Adrenal gland (tissue), 12 donors: ENCODE measurements around the gene BMP6. TPM values are rescaled to one million over a fixed set of nuclear protein-coding genes. Genes with fewer than 3 reads are reported as not detected.

Experiments
- DNase-seq, 7 donors: peaks; one replicate each; pipeline ENCODE4 v3.0.0-alpha.2; 2019 to 2020
- H3K27ac ChIP-seq, 5 donors: fragments of 200-600 bp; sonication (generic) in 4 of 5; 1 replicate in 3 of 5; 2 replicates in 2 of 5; pipeline versions ENCODE4 v1.5.1 to v1.8.0; 2016 to 2020; ENCODE audit warnings: mild to moderate bottlenecking in 1 of 5
- H3K27me3 ChIP-seq: fragments of 200-600 bp; 2 replicates; pipeline ENCODE4 v1.8.0; 2021
- H3K36me3 ChIP-seq, 2 donors: fragments of 200-600 bp; replicated peaks in 1 of 2; 1 replicate in 1 of 2; 2 replicates in 1 of 2; pipeline versions ENCODE4 v1.5.1 to v1.8.0; 2018 to 2022
- H3K4me1 ChIP-seq, 2 donors: fragments of 200-600 bp; replicated peaks in 1 of 2; 1 replicate in 1 of 2; 2 replicates in 1 of 2; pipeline versions ENCODE4 v1.5.1 to v1.8.0; 2018 to 2021
- H3K4me3 ChIP-seq, 4 donors: fragments of 200-600 bp; sonication (generic) in 3 of 4; one replicate each; pipeline ENCODE4 v1.5.1; 2016 to 2018
- H3K9me3 ChIP-seq, 3 donors: fragments of 200-600 bp; sonication (generic) in 1 of 3; replicated peaks in 1 of 3; 1 replicate in 2 of 3; 2 replicates in 1 of 3; pipeline versions ENCODE4 v1.5.1 to v1.8.0; 2016 to 2021
- POLR2A ChIP-seq, 2 donors: fragments of 450-650 bp; IDR thresholded peaks; one replicate each; pipeline ENCODE4 v1.6.1; 2017; ENCODE audit warnings: antibody characterized with exemption in 2 of 2, mild to moderate bottlenecking in 2 of 2, moderate library complexity in 1 of 2
- WGBS, 4 donors: extraction: QIAGEN DNeasy Blood & Tissue Kit in 2 of 4; methylation state at CpG; one replicate each; pipeline versions ENCODE4 v1.1.5 to v1.1.7; 2013 to 2017; 5-methylcytosine and 5-hydroxymethylcytosine counted together
- intact Hi-C, 2 donors: fragments of 100-400 bp; cut with DNase I; formaldehyde crosslinking; loops; one replicate each; pipeline versions ENCODE4 v1.14.1 to v1.15.0; 2022 to 2023
- polyA plus RNA-seq, 3 donors: library from polyadenylated mRNA; stranded (reverse); fragments of 200-250 nt in 2 of 3; fragments of 350-450 nt in 1 of 3; fragmentation: Illumina TruSeq in 1 of 3; extraction: RNeasy Lipid Tissue Mini Kit (QIAGEN cat#74804) in 1 of 3; gene quantifications; one replicate each; pipeline ENCODE4 v1.2.3, GENCODE V29; 2013 to 2014
- total RNA-seq, 9 donors: library from RNA; depleted of rRNA in 4 of 9; stranded (reverse); fragments of >200 nt in 4 of 9; fragments of 120-200 nt in 1 of 9; fragmentation: NEBNext Ultra II Directional in 1 of 9; extraction: Animal tissue kit (Norgen Biotek cat#: 25700) in 1 of 9; gene quantifications; one replicate each; pipeline versions ENCODE4 v1.1.0 to v1.2.4, GENCODE V29; 2013 to 2023
- TF ChIP-seq, protein P1 (sequence below), 6 experiments: fragments of 450-650 bp in 4 of 6; fragments of 200-600 bp in 2 of 6; sonication (generic) in 1 of 6; IDR thresholded peaks; 1 replicate in 5 of 6; 2 replicates in 1 of 6; pipeline versions ENCODE4 v1.5.1 to v1.8.0; 2016 to 2021; ENCODE audit warnings: antibody characterized with exemption in 6 of 6, mild to moderate bottlenecking in 2 of 6, moderate library complexity in 1 of 6
- donor health status: healthy with polysubstance abuse.
- donor health status: Bipolar disorder and iron deficiency.
- donor health status: DM: yes; HTN: yes; CAD: no.
- donor health status: DM: no; HTN: no; CAD: no.
- donor health status: DM: no; HTN: no; CAD: no.
- donor health status: DM: yes; HTN: yes; CAD: no.

BMP6 gene
- total and polyA plus RNA-seq, 12 donors, result 1.4 to 17.0 (median 4.2) TPM

DNA sequence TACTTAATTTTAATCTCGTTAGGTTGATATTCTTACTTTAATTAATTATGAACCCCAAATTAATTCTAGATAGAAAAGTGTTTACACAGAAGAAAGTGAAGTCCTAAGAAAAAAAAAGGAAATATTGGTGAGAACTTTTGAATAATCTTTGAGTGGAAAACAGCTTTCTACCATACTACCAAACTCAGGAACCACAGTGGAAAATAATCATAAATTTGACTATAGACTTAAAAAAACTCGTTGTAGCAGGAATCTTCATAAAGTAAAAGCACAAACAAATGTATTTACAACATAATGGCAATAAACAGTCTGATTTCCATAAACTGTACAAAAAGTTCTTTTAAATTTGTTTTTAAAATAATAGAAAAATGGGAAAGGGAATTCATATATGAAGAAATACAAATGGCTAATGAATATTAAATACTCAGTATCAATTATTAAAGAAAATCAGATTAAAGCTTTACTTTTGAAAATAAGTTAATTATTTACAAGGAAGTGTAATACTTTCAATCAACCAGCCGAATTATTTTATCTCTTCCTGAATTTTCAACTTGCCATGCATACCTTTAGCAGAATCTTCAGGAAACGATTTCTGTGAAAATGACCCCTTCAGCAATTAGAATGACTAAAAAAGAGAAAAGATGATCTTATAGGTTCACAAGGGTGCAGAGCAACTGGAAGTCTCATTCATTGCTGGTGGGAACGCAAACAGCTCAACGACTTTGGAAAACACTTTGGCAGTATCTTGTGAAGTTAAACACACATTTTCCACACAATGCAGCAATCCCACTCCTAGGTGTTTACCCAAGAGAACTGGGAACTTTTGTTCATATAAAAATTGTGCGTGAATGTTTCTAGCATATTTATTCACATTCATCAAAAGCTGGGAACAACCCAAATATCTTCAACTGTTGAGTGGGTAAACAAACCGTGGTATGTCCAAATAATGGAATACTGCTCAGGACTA, 38.5 kb upstream of the BMP6 start:
- no peak for TF ChIP-seq POLR2A (IDR thresholded peaks at IDR 0.05)
- TF ChIP-seq, protein P1, sequence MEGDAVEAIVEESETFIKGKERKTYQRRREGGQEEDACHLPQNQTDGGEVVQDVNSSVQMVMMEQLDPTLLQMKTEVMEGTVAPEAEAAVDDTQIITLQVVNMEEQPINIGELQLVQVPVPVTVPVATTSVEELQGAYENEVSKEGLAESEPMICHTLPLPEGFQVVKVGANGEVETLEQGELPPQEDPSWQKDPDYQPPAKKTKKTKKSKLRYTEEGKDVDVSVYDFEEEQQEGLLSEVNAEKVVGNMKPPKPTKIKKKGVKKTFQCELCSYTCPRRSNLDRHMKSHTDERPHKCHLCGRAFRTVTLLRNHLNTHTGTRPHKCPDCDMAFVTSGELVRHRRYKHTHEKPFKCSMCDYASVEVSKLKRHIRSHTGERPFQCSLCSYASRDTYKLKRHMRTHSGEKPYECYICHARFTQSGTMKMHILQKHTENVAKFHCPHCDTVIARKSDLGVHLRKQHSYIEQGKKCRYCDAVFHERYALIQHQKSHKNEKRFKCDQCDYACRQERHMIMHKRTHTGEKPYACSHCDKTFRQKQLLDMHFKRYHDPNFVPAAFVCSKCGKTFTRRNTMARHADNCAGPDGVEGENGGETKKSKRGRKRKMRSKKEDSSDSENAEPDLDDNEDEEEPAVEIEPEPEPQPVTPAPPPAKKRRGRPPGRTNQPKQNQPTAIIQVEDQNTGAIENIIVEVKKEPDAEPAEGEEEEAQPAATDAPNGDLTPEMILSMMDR (IDR thresholded peaks at IDR 0.05), result no peak
- peaks cover 11% of the 10 kb centered on the region for H3K27me3 ChIP-seq
- DNase-seq, result no peak
- WGBS, 4 donors, result 73 to 77% (median 76%) methylated on average over 8 of the region's 8 CpGs
- H3K9me3 ChIP-seq, result no peaks in the 10 kb centered on the region
- no peak overlapping the region for H3K27ac ChIP-seq
- H3K4me3 ChIP-seq, result no peak overlapping the region
- no peaks in the 10 kb centered on the region for H3K36me3 ChIP-seq
- intact Hi-C loops, result no loop called here
- H3K4me1 ChIP-seq, result no peaks in the 10 kb centered on the region

DNA sequence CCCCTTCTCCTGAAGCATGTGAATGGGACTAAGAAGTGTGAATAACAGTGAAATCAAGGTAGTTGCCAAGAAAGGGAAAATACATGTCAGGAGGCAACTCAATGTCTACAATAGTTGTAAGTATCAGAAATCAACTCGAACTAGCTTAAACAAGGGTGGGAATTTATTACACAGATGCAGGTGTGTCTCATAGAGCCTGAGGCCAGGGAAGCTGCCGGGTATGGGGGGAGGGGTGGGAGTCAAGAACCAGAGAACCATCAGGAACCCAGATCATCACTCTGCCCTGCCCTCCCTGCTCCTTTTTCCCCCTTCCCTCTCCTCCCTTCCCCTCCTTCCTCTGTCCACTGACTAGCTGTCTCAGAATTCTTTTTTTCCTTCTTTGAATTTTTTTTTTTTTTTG, 34.9 kb upstream of the BMP6 start:
- peaks cover 6% of the 10 kb centered on the region for H3K27me3 ChIP-seq
- intact Hi-C loops, result no loop called here
- H3K27ac ChIP-seq, result no peak overlapping the region
- H3K4me1 ChIP-seq, result no peaks in the 10 kb centered on the region
- DNase-seq, result no peak
- no peak for TF ChIP-seq POLR2A (IDR thresholded peaks at IDR 0.05)
- TF ChIP-seq, protein P1 (IDR thresholded peaks at IDR 0.05), result no peak
- H3K4me3 ChIP-seq, result no peak overlapping the region
- 79 to 86% (median 82%) methylated on average over 2 of the region's 2 CpGs for WGBS, 4 donors
- H3K9me3 ChIP-seq, result no peaks in the 10 kb centered on the region
- H3K36me3 ChIP-seq, result no peaks in the 10 kb centered on the region

DNA sequence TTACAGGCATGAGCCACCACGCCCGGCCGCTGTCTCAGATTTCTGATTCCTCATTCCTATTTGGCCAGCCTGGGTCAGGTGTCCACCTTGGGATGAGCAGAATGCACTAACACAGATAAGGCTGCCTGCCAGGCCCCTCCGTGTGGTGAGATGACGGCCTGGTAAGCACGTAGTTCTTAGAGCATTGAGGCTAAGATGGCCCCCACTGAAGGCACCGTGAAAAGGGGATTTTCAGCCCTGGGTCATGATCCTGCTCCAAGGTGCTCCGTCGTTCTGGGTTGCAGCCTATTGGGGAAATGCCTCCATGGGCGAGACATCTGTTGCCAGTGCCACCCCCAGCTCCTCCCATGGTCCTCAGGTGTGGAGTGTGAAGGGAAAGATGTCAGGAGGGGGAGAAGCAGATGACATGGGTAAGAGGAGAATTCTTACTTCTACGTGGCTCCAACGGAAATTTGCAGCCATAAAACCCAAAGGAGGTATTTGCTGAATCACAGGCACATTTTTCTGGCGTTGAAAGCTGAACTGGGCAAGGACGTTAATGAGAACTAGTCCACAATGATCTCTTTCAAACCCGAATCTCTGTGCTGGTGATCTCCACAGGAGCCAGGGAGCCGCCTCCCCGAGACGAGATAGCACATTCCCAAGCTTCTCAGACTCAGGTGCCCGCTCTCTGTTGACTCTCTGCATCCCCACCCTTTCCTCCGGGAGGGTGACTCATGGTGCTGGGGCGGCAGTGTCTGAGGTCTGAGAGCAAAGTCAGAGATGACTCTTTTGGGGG, 34.0 kb upstream of the BMP6 start:
- Histone ChIP-seq H3K4me3 (no peak overlapping the region), H3K4me1 (no peaks in the 10 kb centered on the region), H3K27me3 (no peaks in the 10 kb centered on the region), H3K9me3 (no peaks in the 10 kb centered on the region), H3K27ac (no peak overlapping the region), H3K36me3 (no peaks in the 10 kb centered on the region)
- WGBS, 4 donors, result 68 to 73% (median 72%) methylated on average over 14 to 21 of the region's 21 CpGs
- DNase-seq, result peak in 1 of 7 donors; percentile 21
- intact Hi-C loops, result no loop called here
- no peak for TF ChIP-seq POLR2A (IDR thresholded peaks at IDR 0.05)
- TF ChIP-seq, protein P1 (IDR thresholded peaks at IDR 0.05), result no peak

DNA sequence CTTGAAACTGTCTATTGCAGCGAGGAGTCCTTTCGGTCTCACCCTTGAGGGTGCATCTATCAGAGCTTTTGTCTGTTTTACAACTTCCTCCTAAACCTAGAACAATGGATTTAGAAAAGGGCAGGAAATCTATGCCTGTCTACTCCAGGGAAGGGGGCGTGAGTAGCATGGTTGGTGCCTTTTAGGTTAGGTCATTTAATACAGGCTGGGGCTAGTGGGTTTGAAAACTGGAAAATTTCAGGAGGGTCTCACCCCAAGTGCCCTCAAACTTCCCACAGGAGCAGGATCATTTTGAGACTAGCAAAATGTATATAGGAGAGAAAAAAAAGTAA, 33.5 kb upstream of the BMP6 start:
- Histone ChIP-seq H3K4me3 (no peak overlapping the region), H3K4me1 (peaks cover 3 to 4% of the 10 kb centered on the region in 2 donors), H3K36me3 (no peaks in the 10 kb centered on the region), H3K27ac (no peak overlapping the region), H3K9me3 (no peaks in the 10 kb centered on the region), H3K27me3 (no peaks in the 10 kb centered on the region)
- DNase-seq, result no peak
- 66 to 81% (median 68%) methylated on average over 3 of the region's 3 CpGs for WGBS, 4 donors
- TF ChIP-seq, protein P1 (IDR thresholded peaks at IDR 0.05), result no peak
- TF ChIP-seq POLR2A (IDR thresholded peaks at IDR 0.05), result no peak
- intact Hi-C loops, result no loop called here
